GM23338 (cell line): ENCODE results near the gene TASP1. TPM values are rescaled to one million over a fixed set of nuclear protein-coding genes. Genes with fewer than 3 reads are reported as not detected.

Experiments used
- ATAC-seq: fragments of 200-7000 bp; cut with Tn5 transposase; 3 replicates; pipeline ENCODE4 v1.9.1; 2020
- DNase-seq: peaks from one replicate; pipeline ENCODE4 v3.0.0-alpha.2; 2015; ENCODE audit warnings: low spot score
- H2AFZ ChIP-seq: fragments of 200-600 bp; sonication (generic); 2 replicates; pipeline ENCODE4 v1.8.0; 2016; ENCODE audit warnings: antibody characterized with exemption, mild to moderate bottlenecking, moderate library complexity
- H3F3A ChIP-seq: fragments of 200-600 bp; sonication (generic); replicated peaks from 2 replicates; pipeline ENCODE4 v1.8.0; 2017; ENCODE audit warnings: antibody characterized with exemption, mixed run types, low read depth
- H3K27ac ChIP-seq: fragments of 200-600 bp; sonication (generic); 2 replicates; pipeline ENCODE4 v1.6.1; 2016; ENCODE audit warnings: low read depth
- H3K27me3 ChIP-seq: fragments of 200-600 bp; sonication (generic); 2 replicates; pipeline ENCODE4 v1.8.0; 2016; ENCODE audit warnings: mild to moderate bottlenecking, mixed run types, moderate library complexity; ENCODE audit not compliant: insufficient read depth
- H3K36me3 ChIP-seq: fragments of 200-600 bp; sonication (generic); 2 replicates; pipeline ENCODE4 v1.8.0; 2016; ENCODE audit warnings: mild to moderate bottlenecking; ENCODE audit not compliant: insufficient read depth
- H3K4me1 ChIP-seq: fragments of 200-600 bp; sonication (generic); 2 replicates; pipeline ENCODE4 v1.8.0; 2016; ENCODE audit warnings: mild to moderate bottlenecking, moderate library complexity; ENCODE audit not compliant: insufficient read depth
- H3K4me2 ChIP-seq: fragments of 200-600 bp; sonication (generic); 2 replicates; pipeline ENCODE4 v1.7.1; 2017; ENCODE audit warnings: mixed run types
- H3K4me3 ChIP-seq: fragments of 200-600 bp; sonication (generic); 2 replicates; pipeline ENCODE4 v1.6.1; 2016; ENCODE audit warnings: mixed run types
- H3K79me2 ChIP-seq: fragments of 200-600 bp; sonication (generic); replicated peaks from 2 replicates; pipeline ENCODE4 v1.8.0; 2017; ENCODE audit warnings: mild to moderate bottlenecking; ENCODE audit not compliant: insufficient read depth
- H3K9me2 ChIP-seq: fragments of 200-600 bp; sonication (generic); 2 replicates; pipeline ENCODE4 v1.8.0; 2017; ENCODE audit not compliant: insufficient read depth
- H4K20me1 ChIP-seq: fragments of 200-600 bp; sonication (generic); replicated peaks from 2 replicates; pipeline ENCODE4 v1.8.0; 2017; ENCODE audit warnings: mild to moderate bottlenecking; ENCODE audit not compliant: insufficient read depth
- H3K27ac Mint-ChIP-seq: 2 replicates; pipeline ENCODE4 v1.8.0; 2020; ENCODE audit warnings: inconsistent platforms, mild to moderate bottlenecking, moderate library complexity, mixed read lengths
- H3K27me3 Mint-ChIP-seq: 3 replicates; pipeline ENCODE4 v1.8.0; 2022; ENCODE audit warnings: low read depth, mild to moderate bottlenecking, moderate library complexity, mixed read lengths, inconsistent platforms; ENCODE audit not compliant: insufficient read depth, poor library complexity
- H3K36me3 Mint-ChIP-seq: 3 replicates; pipeline ENCODE4 v1.8.0; 2021; ENCODE audit warnings: low read depth, mild to moderate bottlenecking, inconsistent platforms, moderate library complexity, mixed read lengths
- H3K4me1 Mint-ChIP-seq: 3 replicates; pipeline ENCODE4 v1.8.0; 2020; ENCODE audit warnings: mild to moderate bottlenecking, inconsistent platforms, mixed read lengths
- H3K4me3 Mint-ChIP-seq: 3 replicates; pipeline ENCODE4 v1.8.0; 2021; ENCODE audit warnings: moderate library complexity, mild to moderate bottlenecking, inconsistent platforms, mixed read lengths
- H3K9me3 Mint-ChIP-seq: 3 replicates; pipeline ENCODE4 v1.8.0; 2020; ENCODE audit warnings: moderate library complexity, mild to moderate bottlenecking, inconsistent platforms, mixed read lengths
- CTCF ChIP-seq, 2 experiments: fragments of 200-600 bp in 1 of 2; sonication (generic) in 1 of 2; conservative IDR thresholded peaks; 2 replicates each; pipeline versions ENCODE4 v1.5.1 to v1.6.1; 2016 to 2017; ENCODE audit warnings: antibody characterized with exemption in 2 of 2, low read depth in 2 of 2, mild to moderate bottlenecking in 2 of 2, moderate library complexity in 1 of 2
- NANOG ChIP-seq: IDR thresholded peaks from 2 replicates; pipeline ENCODE4 v1.6.1; 2016; ENCODE audit warnings: antibody characterized with exemption, borderline replicate concordance
- STAT1 ChIP-seq: IDR thresholded peaks from one replicate; pipeline ENCODE4 v1.6.1; 2016; ENCODE audit warnings: antibody characterized with exemption; ENCODE audit not compliant: unreplicated experiment
- ZNF331 ChIP-seq: fragments of 250-450 bp; sonication (Bioruptor Pico); IDR thresholded peaks from 2 replicates; pipeline ENCODE4 v1.5.0; 2020; ENCODE audit warnings: low read depth, mild to moderate bottlenecking, moderate library complexity
- ZNF462 ChIP-seq: fragments of 250-450 bp; sonication (Bioruptor Pico); IDR thresholded peaks from 2 replicates; pipeline ENCODE4 v1.5.0; 2020; ENCODE audit warnings: mild to moderate bottlenecking, moderate library complexity
- polyA plus RNA-seq: library from polyadenylated mRNA; unstranded; fragments of >200 nt; fragmentation: Nextera tagmentation; extraction: Ambion mirVana; gene quantifications from 2 replicates; pipeline ENCODE4 v1.2.1, GENCODE V29; 2016
- total RNA-seq: library from RNA; depleted of rRNA; stranded (reverse); fragments of >200 nt; shearing (Covaris generic); gene quantifications from 2 replicates; pipeline ENCODE4 v1.2.3, GENCODE V29; 2014

TASP1 gene
- total and polyA plus RNA-seq, 2 experiments from 2014 or later = 9.7 to 9.8 TPM

GRCh38 chr20:13430346-13431002 lies 208.3 kb downstream of the TASP1 start (continued):
- TF ChIP-seq ZNF462 (CRISPR knock-in tag) = no peak
- no peak for TF ChIP-seq ZNF331
- no peak for TF ChIP-seq CTCF (conservative IDR thresholded peaks at IDR 0.05; ENCODE audit: low read depth in 2 of 2)

GRCh38 chr20:13428684-13429083 lies 210.0 kb downstream of the TASP1 start:
- no peak for TF ChIP-seq NANOG
- TF ChIP-seq STAT1 = no peak
- no peak for TF ChIP-seq ZNF331
- no peaks in the 10 kb centered on the region; the same call in 2 of the 3 replicates for H3K36me3 Mint-ChIP-seq

More at GRCh38 chr20:13428684-13429083, 210.0 kb downstream of the TASP1 start:
- Histone ChIP-seq H3K4me2 (no peak overlapping the region), H3K27ac (0 out of 2 replicates have a peak overlapping the region, but pooled peaks have one; percentile 68), H3K27me3 (no peaks in the 10 kb centered on the region), H2AFZ (no peak overlapping the region), H3K79me2 (no peaks in the 10 kb centered on the region), H3K9me2 (peaks cover 7% of the 10 kb centered on the region), H4K20me1 (no peaks in the 10 kb centered on the region), H3K4me1 (peaks cover 6% of the 10 kb centered on the region; the same call in 1 of the 2 replicates), H3F3A (no peaks in the 10 kb centered on the region), H3K4me3 (no peak overlapping the region), H3K36me3 (no peaks in the 10 kb centered on the region)
- H3K27me3 Mint-ChIP-seq = peaks cover 2% of the 10 kb centered on the region
- ATAC-seq (no peak), DNase-seq (no peak)
- no peak overlapping the region for H3K27ac Mint-ChIP-seq
- no peak overlapping the region for H3K4me3 Mint-ChIP-seq
- H3K9me3 Mint-ChIP-seq = no peaks in the 10 kb centered on the region
- peaks cover 8% of the 10 kb centered on the region for H3K4me1 Mint-ChIP-seq
